Spleen (tissue), 11 donors: ENCODE results near the gene CPA2. TPM values are rescaled to one million over a fixed set of nuclear protein-coding genes. Genes with fewer than 3 reads are reported as not detected.

Experiments
- DNase-seq: peaks from one replicate; pipeline ENCODE4 v3.0.0-alpha.2; 2020
- H3K27ac ChIP-seq, 8 donors: fragments of 200-600 bp; sonication (generic) in 7 of 8; 1 replicate in 4 of 8; 2 replicates in 4 of 8; pipeline versions ENCODE4 v1.5.0 to v1.8.0; 2016 to 2021; ENCODE audit warnings: inconsistent platforms in 4 of 8, mild to moderate bottlenecking in 4 of 8, moderate library complexity in 1 of 8
- H3K27me3 ChIP-seq, 7 donors: fragments of 200-600 bp; sonication (generic) in 6 of 7; replicated peaks in 1 of 7; 1 replicate in 4 of 7; 2 replicates in 3 of 7; pipeline versions ENCODE4 v1.5.0 to v1.8.0; 2016 to 2021; ENCODE audit warnings: inconsistent platforms in 3 of 7, mild to moderate bottlenecking in 1 of 7
- H3K36me3 ChIP-seq, 6 donors: fragments of 200-600 bp; sonication (generic) in 5 of 6; 1 replicate in 4 of 6; 2 replicates in 2 of 6; pipeline versions ENCODE4 v1.5.0 to v1.8.0; 2016 to 2021; ENCODE audit warnings: inconsistent platforms in 2 of 6
- H3K4me1 ChIP-seq, 6 donors: fragments of 200-600 bp; sonication (generic) in 5 of 6; 1 replicate in 3 of 6; 2 replicates in 3 of 6; pipeline versions ENCODE4 v1.5.0 to v1.8.0; 2016 to 2021; ENCODE audit warnings: inconsistent platforms in 3 of 6
- H3K4me3 ChIP-seq, 8 donors: fragments of 200-600 bp; sonication (generic) in 7 of 8; 1 replicate in 4 of 8; 2 replicates in 4 of 8; pipeline versions ENCODE4 v1.5.0 to v1.8.0; 2016 to 2021; ENCODE audit warnings: inconsistent platforms in 4 of 8, mild to moderate bottlenecking in 4 of 8, moderate library complexity in 2 of 8
- H3K9me3 ChIP-seq, 8 donors: fragments of 200-600 bp; sonication (generic) in 7 of 8; 1 replicate in 4 of 8; 2 replicates in 4 of 8; pipeline versions ENCODE4 v1.5.0 to v1.8.0; 2016 to 2021; ENCODE audit warnings: inconsistent platforms in 4 of 8
- CTCF ChIP-seq, 11 experiments: fragments of 200-600 bp in 7 of 11; fragments of 450-650 bp in 4 of 11; sonication (generic) in 4 of 11; IDR thresholded peaks in 8 of 11; conservative IDR thresholded peaks in 3 of 11; 1 replicate in 7 of 11; 2 replicates in 4 of 11; pipeline versions ENCODE4 v1.4.0 to v1.8.0; 2016 to 2021; ENCODE audit warnings: antibody characterized with exemption in 11 of 11, inconsistent platforms in 4 of 11, mild to moderate bottlenecking in 1 of 11
- POLR2A ChIP-seq, 3 donors: fragments of 450-650 bp; IDR thresholded peaks; one replicate each; pipeline ENCODE4 v1.5.1; 2017; ENCODE audit warnings: antibody characterized with exemption in 3 of 3, mild to moderate bottlenecking in 1 of 3
- POLR2AphosphoS5 ChIP-seq, 3 donors: sonication (generic); formaldehyde crosslinking; IDR thresholded peaks; one replicate each; pipeline ENCODE4 v1.5.1; 2017; ENCODE audit warnings: antibody characterized with exemption in 3 of 3
- WGBS, 5 donors: extraction: QIAGEN DNeasy Blood & Tissue Kit in 3 of 5; methylation state at CpG; one replicate each; pipeline versions ENCODE4 v1.1.5 to v1.1.7; 2013 to 2018; 5-methylcytosine and 5-hydroxymethylcytosine counted together
- intact Hi-C: fragments of 100-400 bp; cut with DNase I; formaldehyde crosslinking; loops from one replicate; pipeline ENCODE4 v1.15.0; 2023; ENCODE audit warnings: low total_unique reads
- polyA plus RNA-seq, 3 donors: library from polyadenylated mRNA; stranded (reverse); fragments of 200-250 nt; gene quantifications; one replicate each; pipeline ENCODE4 v1.2.1, GENCODE V29; 2013
- total RNA-seq, 7 donors: library from RNA; depleted of rRNA in 3 of 7; stranded (reverse); fragments of >200 nt in 3 of 7; fragmentation: NEBNext Ultra II Directional in 4 of 7; extraction: Animal tissue kit (Norgen Biotek cat#: 25700) in 4 of 7; gene quantifications; one replicate each; pipeline versions ENCODE4 v1.1.0 to v1.2.1, GENCODE V29; 2016 to 2021
- donor health status: healthy with polysubstance abuse.
- donor health status: DM: no; HTN: no; CAD: no; lungs with moderate emphysema.
- donor health status: DM: no; HTN: no; CAD: no.
- donor health status: Bipolar disorder and iron deficiency.
- donor health status: healthy.
- donor health status: DM: no; HTN: no; CAD: no.
- donor health status: DM: yes; HTN: yes; CAD: no.

Gene CPA2
- total and polyA plus RNA-seq, 10 donors, result 0.13 to 1.5 (median 0.28) TPM; not detected in 5

GRCh38 chr7:130279906-130280305, 13.2 kb downstream of the CPA2 start:
- Histone ChIP-seq H3K4me1 (peaks cover 0 to 4% (median 0%) of the 10 kb centered on the region in 6 donors), H3K9me3 (no peaks in the 10 kb centered on the region), H3K27ac (no peak overlapping the region), H3K4me3 (no peak overlapping the region), H3K27me3 (peaks cover 0 to 8% (median 0%) of the 10 kb centered on the region in 7 donors), H3K36me3 (no peaks in the 10 kb centered on the region)
- no peak for DNase-seq
- intact Hi-C loops, result no loop called here
- TF ChIP-seq POLR2AphosphoS5 (IDR thresholded peaks at IDR 0.05) (no peak), POLR2A (IDR thresholded peaks at IDR 0.05) (no peak), CTCF (IDR thresholded peaks at IDR 0.05 in 8 of 11, conservative IDR thresholded peaks at IDR 0.05 in 3 of 11) (no peak)
- 80 to 96% (median 88%) methylated on average over 1 of the region's 1 CpG for whole genome bisulfite sequencing, 5 donors

GRCh38 chr7:130281260-130281659, 14.6 kb downstream of the CPA2 start:
- no peak overlapping the region for H3K27ac ChIP-seq
- no peak overlapping the region for H3K4me3 ChIP-seq
- TF ChIP-seq CTCF (IDR thresholded peaks at IDR 0.05 in 8 of 11, conservative IDR thresholded peaks at IDR 0.05 in 3 of 11) (no peak), POLR2AphosphoS5 (IDR thresholded peaks at IDR 0.05) (no peak), POLR2A (IDR thresholded peaks at IDR 0.05) (no peak)
- H3K27me3 ChIP-seq, result no peaks in the 10 kb centered on the region
- no peaks in the 10 kb centered on the region for H3K36me3 ChIP-seq
- 86 to 100% (median 88%) methylated on average over 1 of the region's 1 CpG for WGBS, 5 donors
- intact Hi-C loops, result no loop called here
- H3K4me1 ChIP-seq, result peaks cover 0 to 4% (median 0%) of the 10 kb centered on the region in 6 donors
- no peaks in the 10 kb centered on the region for H3K9me3 ChIP-seq
- DNase-seq, result no peak

GRCh38 chr7:130286881-130287280, 20.2 kb downstream of the CPA2 start:
- no peak overlapping the region for H3K4me3 ChIP-seq
- TF ChIP-seq CTCF (IDR thresholded peaks at IDR 0.05 in 8 of 11, conservative IDR thresholded peaks at IDR 0.05 in 3 of 11) (no peak), POLR2A (IDR thresholded peaks at IDR 0.05) (no peak), POLR2AphosphoS5 (IDR thresholded peaks at IDR 0.05) (no peak)
- H3K36me3 ChIP-seq, result no peaks in the 10 kb centered on the region
- intact Hi-C loops, result no loop called here
- no peaks in the 10 kb centered on the region for H3K27me3 ChIP-seq
- DNase-seq, result no peak
- H3K4me1 ChIP-seq, result no peaks in the 10 kb centered on the region
- no peak overlapping the region for H3K27ac ChIP-seq
- 60 to 93% (median 88%) methylated on average over 1 of the region's 1 CpG for WGBS, 5 donors
- H3K9me3 ChIP-seq, result no peaks in the 10 kb centered on the region

- intact Hi-C loops, result no loop called here
- H3K4me1 ChIP-seq, result no peaks in the 10 kb centered on the region
- H3K27me3 ChIP-seq, result no peaks in the 10 kb centered on the region
- no peak for DNase-seq
- H3K9me3 ChIP-seq, result no peaks in the 10 kb centered on the region
- H3K4me3 ChIP-seq, result no peak overlapping the region
- TF ChIP-seq POLR2A (IDR thresholded peaks at IDR 0.05) (no peak), CTCF (IDR thresholded peaks at IDR 0.05 in 8 of 11, conservative IDR thresholded peaks at IDR 0.05 in 3 of 11) (no peak), POLR2AphosphoS5 (IDR thresholded peaks at IDR 0.05) (no peak)
- H3K36me3 ChIP-seq, result no peaks in the 10 kb centered on the region
- H3K27ac ChIP-seq, result no peak overlapping the region
- 85 to 96% (median 94%) methylated on average over 4 of the region's 4 CpGs for WGBS, 5 donors
Observed at GRCh38 chr7:130288168-130288567, 21.5 kb downstream of the CPA2 start.
